ENCODE results near the gene DCLK2. TPM values are rescaled to one million over a fixed set of nuclear protein-coding genes. Genes with fewer than 3 reads are reported as not detected.

The DCLK2 gene
- total RNA-seq, 1 donor from 2014 or later = 4.3 TPM

GRCh38 chr4:150116506-150116905, 38.3 kb downstream of the DCLK2 start:
- DNase-seq (ENCODE audit: low spot score) = no peak

- no peak for DNase-seq (ENCODE audit: low spot score)
Observed at GRCh38 chr4:150117094-150117493, 38.8 kb downstream of the DCLK2 start.

GRCh38 chr4:150117629-150118028, 39.4 kb downstream of the DCLK2 start:
- DNase-seq (ENCODE audit: low spot score) = no peak

GRCh38 chr4:150119492-150119891, 41.2 kb downstream of the DCLK2 start:
- DNase-seq (ENCODE audit: low spot score) = no peak

- no peak for DNase-seq (ENCODE audit: low spot score)
Observed at GRCh38 chr4:150123087-150123486, 44.8 kb downstream of the DCLK2 start.

- DNase-seq (ENCODE audit: low spot score) = no peak
Observed at GRCh38 chr4:150123796-150124677, 45.8 kb downstream of the DCLK2 start.

GRCh38 chr4:150126201-150126863, 48.1 kb downstream of the DCLK2 start:
- DNase-seq (ENCODE audit: low spot score) = no peak

GRCh38 chr4:150126864-150127203, 48.6 kb downstream of the DCLK2 start:
- no peak for DNase-seq (ENCODE audit: low spot score)

- no peak for DNase-seq (ENCODE audit: low spot score)
Observed at GRCh38 chr4:150127757-150128156, 49.5 kb downstream of the DCLK2 start.

GRCh38 chr4:150130933-150131332, 52.7 kb downstream of the DCLK2 start:
- DNase-seq (ENCODE audit: low spot score) = no peak

- no peak for DNase-seq (ENCODE audit: low spot score)
Observed at GRCh38 chr4:150131581-150132228, 53.5 kb downstream of the DCLK2 start.

- DNase-seq (ENCODE audit: low spot score) = no peak
Observed at GRCh38 chr4:150133605-150134004, 55.4 kb downstream of the DCLK2 start.

- no peak for DNase-seq (ENCODE audit: low spot score)
Observed at GRCh38 chr4:150135134-150135772, 57.0 kb downstream of the DCLK2 start.

- DNase-seq (ENCODE audit: low spot score) = no peak
Observed at GRCh38 chr4:150136036-150136435, 57.8 kb downstream of the DCLK2 start.

- no peak for DNase-seq (ENCODE audit: low spot score)
Observed at GRCh38 chr4:150136481-150136880, 58.2 kb downstream of the DCLK2 start.

- DNase-seq (ENCODE audit: low spot score) = no peak
Observed at GRCh38 chr4:150139297-150139865, 61.1 kb downstream of the DCLK2 start.

GRCh38 chr4:150140774-150141400, 62.6 kb downstream of the DCLK2 start:
- DNase-seq (ENCODE audit: low spot score) = no peak

- no peak for DNase-seq (ENCODE audit: low spot score)
Observed at GRCh38 chr4:150141756-150142155, 63.5 kb downstream of the DCLK2 start.

GRCh38 chr4:150142831-150143230, 64.6 kb downstream of the DCLK2 start:
- DNase-seq (ENCODE audit: low spot score) = no peak

GRCh38 chr4:150145090-150145945, 67.1 kb downstream of the DCLK2 start:
- no peak for DNase-seq (ENCODE audit: low spot score)
